ENCODE measurements around the gene FLRT1.

FLRT1 gene

GRCh38 chr11:64005691-64006090 lies 30.0 kb upstream of the FLRT1 start:
- FAIRE-seq (no peak), DNase-seq (ENCODE audit: low spot score) (no peak)

GRCh38 chr11:64006398-64006797 lies 29.3 kb upstream of the FLRT1 start:
- FAIRE-seq: no peak
- no peak for DNase-seq (ENCODE audit: low spot score)

GRCh38 chr11:64007160-64007628 lies 28.5 kb upstream of the FLRT1 start:
- FAIRE-seq (no peak), DNase-seq (ENCODE audit: low spot score) (no peak)

GRCh38 chr11:64007629-64008282 lies 28.0 kb upstream of the FLRT1 start:
- FAIRE-seq (no peak), DNase-seq (ENCODE audit: low spot score) (no peak)

GRCh38 chr11:64008283-64008913 lies 27.3 kb upstream of the FLRT1 start:
- FAIRE-seq (no peak), DNase-seq (ENCODE audit: low spot score) (no peak)

- FAIRE-seq: no peak
- no peak for DNase-seq (ENCODE audit: low spot score)
These were observed 26.7 kb upstream of the FLRT1 start for GRCh38 chr11:64008914-64009633.

- FAIRE-seq (no peak), DNase-seq (ENCODE audit: low spot score) (no peak)
These were observed 26.0 kb upstream of the FLRT1 start for GRCh38 chr11:64009710-64010109.

GRCh38 chr11:64010783-64011182 lies 24.9 kb upstream of the FLRT1 start:
- FAIRE-seq: peak; percentile 91
- DNase-seq (ENCODE audit: low spot score): no peak

- FAIRE-seq (no peak), DNase-seq (ENCODE audit: low spot score) (no peak)
These were observed 24.4 kb upstream of the FLRT1 start for GRCh38 chr11:64011371-64011770.

- FAIRE-seq (no peak), DNase-seq (ENCODE audit: low spot score) (no peak)
These were observed 22.4 kb upstream of the FLRT1 start for GRCh38 chr11:64013141-64013896.

- FAIRE-seq (no peak), DNase-seq (ENCODE audit: low spot score) (no peak)
These were observed 21.4 kb upstream of the FLRT1 start for GRCh38 chr11:64014356-64014755.

- no peak for FAIRE-seq
- no peak for DNase-seq (ENCODE audit: low spot score)
These were observed 20.2 kb upstream of the FLRT1 start for GRCh38 chr11:64015510-64015909.

GRCh38 chr11:64015935-64016845 lies 19.5 kb upstream of the FLRT1 start:
- DNase-seq (ENCODE audit: low spot score): no peak
- FAIRE-seq: no peak

- FAIRE-seq: no peak
- no peak for DNase-seq (ENCODE audit: low spot score)
These were observed 17.8 kb upstream of the FLRT1 start for GRCh38 chr11:64017945-64018224.

GRCh38 chr11:64018310-64018709 lies 17.4 kb upstream of the FLRT1 start:
- FAIRE-seq: no peak
- no peak for DNase-seq (ENCODE audit: low spot score)

- FAIRE-seq (no peak), DNase-seq (ENCODE audit: low spot score) (no peak)
These were observed 16.4 kb upstream of the FLRT1 start for GRCh38 chr11:64019106-64020037.

GRCh38 chr11:64020976-64021756 lies 14.6 kb upstream of the FLRT1 start:
- FAIRE-seq: no peak
- DNase-seq (ENCODE audit: low spot score): no peak

GRCh38 chr11:64021757-64022093 lies 14.0 kb upstream of the FLRT1 start:
- DNase-seq (ENCODE audit: low spot score): no peak
- FAIRE-seq: no peak

- FAIRE-seq (no peak), DNase-seq (ENCODE audit: low spot score) (no peak)
These were observed 13.5 kb upstream of the FLRT1 start for GRCh38 chr11:64022125-64022784.
